K562 (cell line): ENCODE results near the gene RRP9. TPM values are rescaled to one million over a fixed set of nuclear protein-coding genes. Genes with fewer than 3 reads are reported as not detected.

Experiments
- ATAC-seq: fragments of 200-7000 bp; cut with Tn5 transposase; 3 replicates; pipeline ENCODE4 v1.9.1; 2020; ENCODE audit warnings: moderate library complexity
- BruUV-seq: library from RNA; stranded (reverse); fragments of 400-500 nt; replicated peaks from 2 replicates; lab custom pipeline; 2021; lab: Mats Ljungman, UMichigan
- CTCF ChIA-PET: fragments of 300-600 bp; formaldehyde crosslinking; extraction: SDS; loops from one replicate; lab custom pipeline; 2021; ENCODE audit warnings: low intra/inter-chr PET ratio; lab: Yijun Ruan, JAX
- POLR2A ChIA-PET: fragments of 300-600, 350-650 bp; sonication (Branson Sonifier 250); formaldehyde crosslinking; extraction: SDS; loops from one replicate; lab custom pipeline; 2021; ENCODE audit warnings: antibody characterized with exemption, inconsistent platforms; lab: Yijun Ruan, JAX
- DNase-seq, 4 experiments: peaks; one replicate each; pipeline versions ENCODE4 v3.0.0 to v3.0.0-alpha.2; 2011 to 2018; ENCODE audit warnings: low spot score in 3 of 4, mixed read lengths in 3 of 4; ENCODE audit errors: extremely low read depth in 1 of 4
- FAIRE-seq: peaks from 2 replicates; lab custom pipeline; 2011; peaks lifted over from hg19 to GRCh38; lab: Jason Lieb, UNC
- H2AFZ ChIP-seq: 2 replicates; pipeline ENCODE4 v1.6.0; 2011; ENCODE audit warnings: low read depth, low read length, control low read depth, inconsistent platforms
- H3K27ac ChIP-seq: fragments of 200-600 bp; 3 replicates; pipeline ENCODE4 v1.8.0; 2011; ENCODE audit warnings: low read depth, mild to moderate bottlenecking, control low read depth, inconsistent platforms, low read length, moderate library complexity, mixed read lengths; ENCODE audit errors: extremely low read depth
- H3K27me3 ChIP-seq, 2 experiments: fragments of 300-600 bp in 1 of 2; 2 replicates in 1 of 2; 3 replicates in 1 of 2; pipeline versions ENCODE4 v1.6.0 to v1.8.0; 2011; ENCODE audit warnings: inconsistent platforms in 2 of 2, low read length in 2 of 2, mild to moderate bottlenecking in 1 of 2, mixed read lengths in 1 of 2, moderate library complexity in 1 of 2; ENCODE audit not compliant: control insufficient read depth in 2 of 2, insufficient read depth in 2 of 2
- H3K36me3 ChIP-seq: fragments of 300-600 bp; 3 replicates; pipeline ENCODE4 v1.8.0; 2011; ENCODE audit warnings: mild to moderate bottlenecking, low read length, inconsistent platforms; ENCODE audit not compliant: control insufficient read depth, insufficient read depth
- H3K4me1 ChIP-seq, 2 experiments: fragments of 200-600 bp in 1 of 2; replicated peaks in 1 of 2; 2 replicates in 1 of 2; 3 replicates in 1 of 2; pipeline versions ENCODE4 v1.5.1 to v1.8.0; 2011; ENCODE audit warnings: inconsistent platforms in 2 of 2, low read length in 2 of 2, mild to moderate bottlenecking in 1 of 2, mixed read lengths in 1 of 2, moderate library complexity in 1 of 2; ENCODE audit not compliant: control insufficient read depth in 2 of 2, insufficient read depth in 2 of 2
- H3K4me2 ChIP-seq: 2 replicates; pipeline ENCODE4 v1.6.1; 2011; ENCODE audit warnings: low read length, control low read depth, inconsistent platforms, mixed read lengths; ENCODE audit not compliant: insufficient read depth
- H3K4me3 ChIP-seq: fragments of 200-600 bp; sonication (generic), shearing (Covaris generic); 2 replicates; pipeline ENCODE4 v1.5.1; 2016; ENCODE audit warnings: control low read depth, inconsistent platforms
- H3K79me2 ChIP-seq: fragments of 200-600 bp; 3 replicates; pipeline ENCODE4 v1.8.0; 2011; ENCODE audit warnings: low read length, inconsistent platforms; ENCODE audit not compliant: control insufficient read depth, insufficient read depth
- H3K9ac ChIP-seq, 2 experiments: 2 replicates each; pipeline versions ENCODE4 v1.6.0 to v1.6.1; 2011; ENCODE audit warnings: low read depth in 2 of 2, low read length in 2 of 2, control low read depth in 1 of 2, inconsistent platforms in 1 of 2, mild to moderate bottlenecking in 1 of 2, mixed read lengths in 1 of 2; ENCODE audit not compliant: insufficient read depth in 1 of 2
- H3K9me1 ChIP-seq: one replicate; pipeline ENCODE4 v1.6.0; 2011; ENCODE audit warnings: inconsistent platforms, mild to moderate bottlenecking, low read length, moderate library complexity; ENCODE audit not compliant: control insufficient read depth, insufficient read depth
- H3K9me3 ChIP-seq: replicated peaks from 2 replicates; pipeline ENCODE4 v1.5.1; 2011; ENCODE audit warnings: low read depth, low read length, inconsistent platforms; ENCODE audit not compliant: control insufficient read depth, insufficient read depth
- H4K20me1 ChIP-seq: replicated peaks from 2 replicates; pipeline ENCODE4 v1.6.1; 2011; ENCODE audit warnings: low read length, inconsistent platforms, mixed read lengths; ENCODE audit not compliant: control insufficient read depth, insufficient read depth
- POLR2G ChIP-seq: fragments of 200-400 bp; formaldehyde crosslinking; IDR thresholded peaks from 2 replicates; pipeline ENCODE4 v1.6.1; 2017; ENCODE audit warnings: low read depth, mild to moderate bottlenecking, antibody characterized with exemption, low read length, moderate library complexity
- RBFOX2 ChIP-seq: fragments of 200-400 bp; formaldehyde crosslinking; IDR thresholded peaks from 2 replicates; pipeline ENCODE4 v1.6.1; 2017; ENCODE audit warnings: low read depth, mild to moderate bottlenecking, low read length, moderate library complexity
- ZC3H11A ChIP-seq: IDR thresholded peaks from 2 replicates; pipeline ENCODE4 v1.6.1; 2012; ENCODE audit warnings: low read depth, low read length, improper control_type of control experiment
- ZNF764 ChIP-seq: fragments of 250-450 bp; sonication (Bioruptor Pico); IDR thresholded peaks from 2 replicates; pipeline ENCODE4 v1.4.0; 2020; ENCODE audit warnings: low read depth, mild to moderate bottlenecking, moderate library complexity
- WGBS: fragments of 100-300 bp; shearing (Covaris generic); methylation state at CpG from one replicate; pipeline ENCODE4 v1.1.6; 2016; ENCODE audit warnings: low coverage, mixed read lengths; ENCODE audit not compliant: insufficient coverage; ENCODE audit errors: missing lambda C conversion rate; 5-methylcytosine and 5-hydroxymethylcytosine counted together
- in situ Hi-C: fragments of 300-500 bp; cut with MboI; formaldehyde crosslinking; loops from 4 replicates; pipeline ENCODE4 v1.15.0; 2018; ENCODE audit warnings: inconsistent platforms, mixed read lengths
- intact Hi-C: fragments of 100-400 bp; cut with micrococcal nuclease; formaldehyde crosslinking; loops from 2 replicates; pipeline ENCODE4 v1.14.2; 2022
- polyA plus RNA-seq, 8 experiments: library from polyadenylated mRNA; depleted of rRNA in 4 of 8; stranded (reverse) in 5 of 8; unstranded in 3 of 8; fragments of >200 nt; fragmentation: Nextera tagmentation in 2 of 8; fragmentation: Illumina TruSeq in 1 of 8; extraction: Ambion mirVana in 2 of 8; extraction: Trizol in 1 of 8; gene quantifications; 2 replicates each; pipeline versions ENCODE4 v1.2.1 to v1.2.3, GENCODE V29; 2011 to 2014; ENCODE audit warnings: inconsistent platforms in 1 of 8, missing spikeins in 1 of 8
- total RNA-seq, 7 experiments: library from RNA; depleted of rRNA in 6 of 7; stranded (reverse); fragments of >200 nt in 6 of 7; fragmentation: Illumina TruSeq in 2 of 7; extraction: Trizol in 2 of 7; gene quantifications; 2 replicates each; pipeline versions ENCODE4 v1.2.1 to v1.2.3, GENCODE V29; 2011 to 2021; ENCODE audit warnings: low replicate concordance in 1 of 7
- TF ChIP-seq, protein P1 (sequence below): fragments of 450-650 bp; IDR thresholded peaks from 2 replicates; pipeline ENCODE4 v1.6.1; 2018; ENCODE audit not compliant: partially characterized antibody
- TF ChIP-seq, protein P2 (sequence below): fragments of 450-650 bp; IDR thresholded peaks from one replicate; pipeline ENCODE4 v1.6.1; 2018; ENCODE audit warnings: mild to moderate bottlenecking, moderate library complexity; ENCODE audit not compliant: partially characterized antibody

The RRP9 gene
- total and polyA plus RNA-seq, 9 of the 15 experiments (the other 6 are each of a cell fraction or from before 2014, with no cell fraction given), result 5.2 to 67.0 (median 45.9) TPM

- TF ChIP-seq ZNF764 (CRISPR knock-in tag), result no peak
- TF ChIP-seq, protein P1, sequence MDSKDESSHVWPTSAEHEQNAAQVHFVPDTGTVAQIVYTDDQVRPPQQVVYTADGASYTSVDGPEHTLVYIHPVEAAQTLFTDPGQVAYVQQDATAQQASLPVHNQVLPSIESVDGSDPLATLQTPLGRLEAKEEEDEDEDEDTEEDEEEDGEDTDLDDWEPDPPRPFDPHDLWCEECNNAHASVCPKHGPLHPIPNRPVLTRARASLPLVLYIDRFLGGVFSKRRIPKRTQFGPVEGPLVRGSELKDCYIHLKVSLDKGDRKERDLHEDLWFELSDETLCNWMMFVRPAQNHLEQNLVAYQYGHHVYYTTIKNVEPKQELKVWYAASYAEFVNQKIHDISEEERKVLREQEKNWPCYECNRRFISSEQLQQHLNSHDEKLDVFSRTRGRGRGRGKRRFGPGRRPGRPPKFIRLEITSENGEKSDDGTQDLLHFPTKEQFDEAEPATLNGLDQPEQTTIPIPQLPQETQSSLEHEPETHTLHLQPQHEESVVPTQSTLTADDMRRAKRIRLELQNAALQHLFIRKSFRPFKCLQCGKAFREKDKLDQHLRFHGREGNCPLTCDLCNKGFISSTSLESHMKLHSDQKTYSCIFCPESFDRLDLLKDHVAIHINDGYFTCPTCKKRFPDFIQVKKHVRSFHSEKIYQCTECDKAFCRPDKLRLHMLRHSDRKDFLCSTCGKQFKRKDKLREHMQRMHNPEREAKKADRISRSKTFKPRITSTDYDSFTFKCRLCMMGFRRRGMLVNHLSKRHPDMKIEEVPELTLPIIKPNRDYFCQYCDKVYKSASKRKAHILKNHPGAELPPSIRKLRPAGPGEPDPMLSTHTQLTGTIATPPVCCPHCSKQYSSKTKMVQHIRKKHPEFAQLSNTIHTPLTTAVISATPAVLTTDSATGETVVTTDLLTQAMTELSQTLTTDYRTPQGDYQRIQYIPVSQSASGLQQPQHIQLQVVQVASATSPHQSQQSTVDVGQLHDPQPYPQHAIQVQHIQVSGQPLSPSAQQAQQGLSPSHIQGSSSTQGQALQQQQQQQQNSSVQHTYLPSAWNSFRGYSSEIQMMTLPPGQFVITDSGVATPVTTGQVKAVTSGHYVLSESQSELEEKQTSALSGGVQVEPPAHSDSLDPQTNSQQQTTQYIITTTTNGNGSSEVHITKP, result no peak
- TF ChIP-seq POLR2G, result 0 out of 2 replicates have a peak, but pooled peaks have one; percentile 5
Observed at GRCh38 chr3:51934139-51934850, 7.4 kb downstream of the RRP9 start (continued).

DNA sequence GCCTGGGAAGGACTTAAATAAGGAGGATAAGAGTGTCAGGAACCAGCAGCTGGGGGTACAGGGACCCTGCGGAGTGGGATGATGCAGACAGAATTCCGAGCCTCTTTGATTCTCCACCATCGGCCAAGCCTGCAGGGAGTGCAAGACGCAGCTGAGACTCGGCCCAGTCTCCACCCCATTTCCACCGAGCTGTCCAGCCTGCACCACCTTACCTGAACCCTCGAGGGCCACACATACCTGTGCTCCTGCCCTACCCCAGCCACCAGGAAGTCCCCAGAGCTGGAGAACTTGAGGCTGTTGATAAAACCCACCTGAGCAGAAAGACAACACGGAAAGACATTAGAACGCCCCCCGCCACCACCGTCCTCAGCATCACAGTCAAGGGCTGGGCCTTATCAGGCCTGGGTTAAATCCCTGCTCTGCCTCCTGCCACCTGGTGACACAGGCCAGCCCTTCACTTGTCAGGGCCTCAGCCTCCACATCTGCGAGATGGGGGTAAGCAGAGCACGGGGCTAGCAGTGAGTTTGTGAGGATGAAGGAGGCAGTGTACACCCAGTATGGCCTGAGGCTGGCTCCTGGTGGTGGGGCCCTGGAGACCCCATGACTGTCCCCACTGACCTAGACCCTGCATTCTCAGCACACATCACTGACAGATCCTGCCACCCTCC is 8.1 kb downstream of the RRP9 start:
- no peak overlapping the region for H3K4me2 ChIP-seq
- no peak for FAIRE-seq
- in situ Hi-C loops (no loop called here), intact Hi-C loops (no loop called here)
- no peaks in the 10 kb centered on the region for H4K20me1 ChIP-seq
- DNase-seq, result no peak
- H3K36me3 ChIP-seq, result peaks cover 56% of the 10 kb centered on the region; the same call in 2 of the 3 replicates
- H3K9me3 ChIP-seq, result no peaks in the 10 kb centered on the region
- ChIA-PET CTCF (no interaction called here), POLR2A (interaction anchor here (0.5 to 1.2 kb wide), 5 partner anchors 10 to 649 kb away, joined by 3 to 4 read pairs (median 3); partner anchors contain the start of gene RPL29)
- H3K4me3 ChIP-seq, result no peak overlapping the region
- no TSS peak for BruUV-seq
- no peaks in the 10 kb centered on the region for H3K9me1 ChIP-seq
- no peak for ATAC-seq
- no peaks in the 10 kb centered on the region for H3K27me3 ChIP-seq
- TF ChIP-seq POLR2G, result 0 out of 2 replicates have a peak, but pooled peaks have one; percentile 12
- TF ChIP-seq RBFOX2, result peak; percentile 45; the same call in 1 of the 2 replicates
- TF ChIP-seq ZC3H11A, result no peak
- TF ChIP-seq, protein P2, sequence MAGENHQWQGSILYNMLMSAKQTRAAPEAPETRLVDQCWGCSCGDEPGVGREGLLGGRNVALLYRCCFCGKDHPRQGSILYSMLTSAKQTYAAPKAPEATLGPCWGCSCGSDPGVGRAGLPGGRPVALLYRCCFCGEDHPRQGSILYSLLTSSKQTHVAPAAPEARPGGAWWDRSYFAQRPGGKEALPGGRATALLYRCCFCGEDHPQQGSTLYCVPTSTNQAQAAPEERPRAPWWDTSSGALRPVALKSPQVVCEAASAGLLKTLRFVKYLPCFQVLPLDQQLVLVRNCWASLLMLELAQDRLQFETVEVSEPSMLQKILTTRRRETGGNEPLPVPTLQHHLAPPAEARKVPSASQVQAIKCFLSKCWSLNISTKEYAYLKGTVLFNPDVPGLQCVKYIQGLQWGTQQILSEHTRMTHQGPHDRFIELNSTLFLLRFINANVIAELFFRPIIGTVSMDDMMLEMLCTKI, result no peak
- no peak overlapping the region for H2AFZ ChIP-seq
- no peak overlapping the region for H3K9ac ChIP-seq
- 90% methylated on average over 10 of the region's 13 CpGs for WGBS
- no peak overlapping the region for H3K27ac ChIP-seq
- H3K4me1 ChIP-seq, result peaks cover 0 to 5% of the 10 kb centered on the region in 2 experiments; a peak in 3 of 5 replicates
- H3K79me2 ChIP-seq, result peaks cover 3% of the 10 kb centered on the region; the same call in 2 of the 3 replicates
